HG03095 (cell line): ENCODE data around the gene TMEM156.
A peak's percentile ranks its signal among the peaks of the same experiment; 100 is the strongest.

Source experiments
- ATAC-seq: cut with Tn5 transposase; IDR thresholded peaks from one replicate; pipeline ENCODE4 v1.9.1; 2021; ENCODE audit warnings: moderate library complexity; ENCODE audit not compliant: unreplicated experiment

Gene TMEM156

GRCh38 chr4:39032218-39033085, at the start of gene TMEM156:
TSS of gene TMEM156 (minus strand) at chr4:39032409. CDS start at chr4:39032313, 96 bp downstream.
- ATAC-seq: peak; percentile 57

- no peak for ATAC-seq
These were observed 46.6 kb upstream of the TMEM156 start for GRCh38 chr4:39078829-39079228.

- ATAC-seq: no peak
These were observed 36.7 kb upstream of the TMEM156 start for GRCh38 chr4:39068907-39069306.

- ATAC-seq: no peak
These were observed 35.2 kb upstream of the TMEM156 start for GRCh38 chr4:39067451-39067850.

- ATAC-seq: no peak
These were observed 34.8 kb upstream of the TMEM156 start for GRCh38 chr4:39067031-39067430.

GRCh38 chr4:39066371-39066770, 34.2 kb upstream of the TMEM156 start:
- no peak for ATAC-seq

- ATAC-seq: no peak
These were observed 31.2 kb upstream of the TMEM156 start for GRCh38 chr4:39063430-39063829.

GRCh38 chr4:39062770-39063097, 30.5 kb upstream of the TMEM156 start:
- ATAC-seq: no peak

GRCh38 chr4:39062094-39062769, 30.0 kb upstream of the TMEM156 start, which contains the start of gene KLHL5:
TSS of gene KLHL5 (plus strand) at chr4:39062232. CDS start at chr4:39062653, 421 bp downstream.
- no peak for ATAC-seq

GRCh38 chr4:39061457-39061856, 29.2 kb upstream of the TMEM156 start:
- no peak for ATAC-seq

GRCh38 chr4:39056023-39056422, 23.8 kb upstream of the TMEM156 start:
- no peak for ATAC-seq

GRCh38 chr4:39054497-39054896, 22.3 kb upstream of the TMEM156 start:
- ATAC-seq: no peak

GRCh38 chr4:39053983-39054382, 21.8 kb upstream of the TMEM156 start:
- no peak for ATAC-seq

- no peak for ATAC-seq
These were observed 19.3 kb upstream of the TMEM156 start for GRCh38 chr4:39051492-39051891.

GRCh38 chr4:39050590-39050989, 18.4 kb upstream of the TMEM156 start:
- no peak for ATAC-seq

GRCh38 chr4:39048311-39048710, 16.1 kb upstream of the TMEM156 start:
- no peak for ATAC-seq

- ATAC-seq: no peak
These were observed 15.5 kb upstream of the TMEM156 start for GRCh38 chr4:39047681-39048080.

- ATAC-seq: no peak
These were observed 14.0 kb upstream of the TMEM156 start for GRCh38 chr4:39046249-39046648.

- no peak for ATAC-seq
These were observed 13.6 kb upstream of the TMEM156 start for GRCh38 chr4:39045827-39046221.

- ATAC-seq: peak; percentile 28
These were observed 13.0 kb upstream of the TMEM156 start for GRCh38 chr4:39044956-39045826.

GRCh38 chr4:39044364-39044955, 12.3 kb upstream of the TMEM156 start:
- ATAC-seq: peak; percentile 55
